ENCODE data around the gene NPTX1. TPM values are rescaled to one million over a fixed set of nuclear protein-coding genes. Genes with fewer than 3 reads are reported as not detected.

The NPTX1 gene
- total RNA-seq, 4 donors from 2014 or later = 0.40 to 22.8 (median 7.2) TPM

DNA sequence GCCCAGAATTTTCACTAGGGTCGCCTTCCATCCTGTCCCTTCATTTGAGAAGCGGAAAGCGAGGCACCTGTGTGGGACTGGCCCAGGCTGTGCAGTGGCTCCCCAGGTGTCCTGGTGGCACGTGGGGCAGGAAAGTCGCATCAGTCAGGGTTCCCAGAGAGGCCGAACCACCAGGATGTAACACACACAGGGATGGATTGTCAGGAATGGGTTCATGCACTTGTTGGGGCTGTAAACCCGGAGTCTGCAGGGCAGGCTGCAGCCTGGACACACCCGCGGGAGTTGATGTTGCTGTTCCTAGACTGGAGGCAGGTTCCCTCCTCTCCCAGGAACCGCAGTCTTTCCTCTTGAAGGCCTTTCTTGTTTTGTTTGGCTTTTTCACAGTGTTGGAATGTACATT lies 37.5 kb upstream of the NPTX1 start:
- 55% methylated on average over 9 of the region's 10 CpGs; no CpG with 5 or more reads in 1 of the 2 donors for WGBS, 2 donors (ENCODE audit: low coverage in 1 of 2)

DNA sequence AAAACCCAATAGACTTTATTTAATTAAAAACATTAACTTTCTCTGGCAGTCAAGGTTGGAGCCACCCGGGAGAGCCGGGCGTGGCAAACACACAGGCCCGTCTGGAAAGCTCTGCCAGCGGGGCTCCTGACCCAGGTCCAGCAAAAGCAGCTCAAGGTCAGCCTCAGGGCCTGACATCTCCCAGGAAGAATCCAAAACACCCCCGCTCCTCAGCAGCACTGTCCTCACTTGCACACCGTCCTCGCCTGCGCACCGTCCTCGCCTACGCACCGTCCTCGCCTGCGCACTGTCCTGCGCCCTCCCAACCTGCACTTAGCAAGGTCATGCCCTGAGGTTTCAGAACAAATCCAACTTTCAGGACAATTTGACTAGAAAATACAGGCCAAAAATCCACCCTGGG lies 36.8 kb upstream of the NPTX1 start:
- no peak overlapping the region for H3K4me3 ChIP-seq
- H3K9me3 ChIP-seq = no peaks in the 10 kb centered on the region
- in situ Hi-C loops (cut with MboI; ENCODE audit: low pct_ligation_motif_present in 1 of 4, low pct_unique_long_range_greater_than_20kb in 1 of 4, low sequenced_read_pairs in 3 of 4) (no loop called here), intact Hi-C loops (cut with DNase I; ENCODE audit: low total_unique reads) (no loop called here)
- H3K27me3 ChIP-seq = peaks cover 5% of the 10 kb centered on the region
- H3K27ac ChIP-seq = no peak overlapping the region
- no peaks in the 10 kb centered on the region for H3K4me1 ChIP-seq
- no peak for DNase-seq
- 84 to 93% methylated on average over 3 to 16 of the region's 16 CpGs for WGBS, 2 donors (ENCODE audit: low coverage in 1 of 2)
- no peaks in the 10 kb centered on the region for H3K36me3 ChIP-seq
- TF ChIP-seq POLR2A (IDR thresholded peaks at IDR 0.05) = no peak
- no peak for TF ChIP-seq CTCF (IDR thresholded peaks at IDR 0.05)
- TF ChIP-seq EP300 (IDR thresholded peaks at IDR 0.05; ENCODE audit: low read depth) = no peak
- TF ChIP-seq POLR2AphosphoS5 (IDR thresholded peaks at IDR 0.05) = no peak

More for the DNA sequence above, 37.5 kb upstream of the NPTX1 start:
- Histone ChIP-seq H3K4me3 (no peak overlapping the region), H3K9me3 (no peaks in the 10 kb centered on the region), H3K4me1 (no peaks in the 10 kb centered on the region), H3K36me3 (no peaks in the 10 kb centered on the region), H3K27ac (no peak overlapping the region), H3K27me3 (peaks cover 5% of the 10 kb centered on the region)
- intact Hi-C loops (cut with DNase I; ENCODE audit: low total_unique reads) = no loop called here
- in situ Hi-C loops (cut with MboI; ENCODE audit: low pct_ligation_motif_present in 1 of 4, low pct_unique_long_range_greater_than_20kb in 1 of 4, low sequenced_read_pairs in 3 of 4) = no loop called here
- DNase-seq = no peak
- TF ChIP-seq EP300 (IDR thresholded peaks at IDR 0.05; ENCODE audit: low read depth) = no peak
- TF ChIP-seq POLR2A (IDR thresholded peaks at IDR 0.05) = no peak
- TF ChIP-seq CTCF (IDR thresholded peaks at IDR 0.05) = no peak
- TF ChIP-seq POLR2AphosphoS5 (IDR thresholded peaks at IDR 0.05) = no peak

GRCh38 chr17:80512233-80512632 lies 35.8 kb upstream of the NPTX1 start:
- TF ChIP-seq POLR2AphosphoS5 (IDR thresholded peaks at IDR 0.05) (no peak), CTCF (IDR thresholded peaks at IDR 0.05) (no peak), EP300 (IDR thresholded peaks at IDR 0.05; ENCODE audit: low read depth) (no peak), POLR2A (IDR thresholded peaks at IDR 0.05) (no peak)
- in situ Hi-C loops (cut with MboI; ENCODE audit: low pct_ligation_motif_present in 1 of 4, low pct_unique_long_range_greater_than_20kb in 1 of 4, low sequenced_read_pairs in 3 of 4) = no loop called here
- no peaks in the 10 kb centered on the region for H3K4me1 ChIP-seq
- H3K27ac ChIP-seq = no peak overlapping the region
- H3K4me3 ChIP-seq = no peak overlapping the region
- H3K9me3 ChIP-seq = no peaks in the 10 kb centered on the region
- DNase-seq = no peak
- H3K27me3 ChIP-seq = peaks cover 5% of the 10 kb centered on the region
- no peaks in the 10 kb centered on the region for H3K36me3 ChIP-seq
- intact Hi-C loops (cut with DNase I; ENCODE audit: low total_unique reads) = no loop called here
- WGBS, 2 donors (ENCODE audit: low coverage in 1 of 2) = 89% methylated on average over 15 of the region's 15 CpGs; no CpG with 5 or more reads in 1 of the 2 donors

- TF ChIP-seq EP300 (IDR thresholded peaks at IDR 0.05; ENCODE audit: low read depth) = no peak
- no peak for TF ChIP-seq POLR2AphosphoS5 (IDR thresholded peaks at IDR 0.05)
- TF ChIP-seq POLR2A (IDR thresholded peaks at IDR 0.05) = no peak
- no peak for TF ChIP-seq CTCF (IDR thresholded peaks at IDR 0.05)
- intact Hi-C loops (cut with DNase I; ENCODE audit: low total_unique reads) (loop anchor here (2.0 kb wide), 1 partner anchor 31 kb away; no protein-coding TSS in a partner anchor), in situ Hi-C loops (cut with MboI; ENCODE audit: low pct_ligation_motif_present in 1 of 4, low pct_unique_long_range_greater_than_20kb in 1 of 4, low sequenced_read_pairs in 3 of 4) (no loop called here)
- WGBS, 2 donors (ENCODE audit: low coverage in 1 of 2) = 64 to 92% methylated on average over 3 to 18 of the region's 18 CpGs
- Histone ChIP-seq H3K36me3 (no peaks in the 10 kb centered on the region), H3K4me1 (no peaks in the 10 kb centered on the region), H3K27ac (no peak overlapping the region), H3K27me3 (peaks cover 5% of the 10 kb centered on the region), H3K9me3 (no peaks in the 10 kb centered on the region), H3K4me3 (no peak overlapping the region)
- no peak for DNase-seq
Measured at GRCh38 chr17:80511222-80512180, 35.1 kb upstream of the NPTX1 start.
